WERI-Rb-1 (cell line): ENCODE results near the gene TUBGCP2.
A peak's percentile ranks its signal among the peaks of the same experiment; 100 is the strongest.

Source experiments
- DNase-seq: peaks from one replicate; pipeline ENCODE4 v3.0.0-alpha.2; 2020
- H3K27ac ChIP-seq: fragments of 250-450 bp; sonication (Bioruptor Pico); 2 replicates; pipeline ENCODE4 v1.5.1; 2020; ENCODE audit warnings: mild to moderate bottlenecking, moderate library complexity
- H3K27me3 ChIP-seq: fragments of 250-450 bp; sonication (Bioruptor Pico); 2 replicates; pipeline ENCODE4 v1.5.1; 2021; ENCODE audit warnings: mild to moderate bottlenecking, low read depth, moderate library complexity; ENCODE audit not compliant: insufficient read depth, severe bottlenecking
- H3K36me3 ChIP-seq: fragments of 250-450 bp; sonication (Bioruptor Pico); 2 replicates; pipeline ENCODE4 v1.5.1; 2020; ENCODE audit warnings: mild to moderate bottlenecking, moderate library complexity
- H3K4me3 ChIP-seq: 2 replicates; pipeline ENCODE4 v1.5.1; 2011; ENCODE audit warnings: low read depth, mild to moderate bottlenecking, control low read depth, low read length
- H3K9me3 ChIP-seq: fragments of 250-450 bp; sonication (Bioruptor Pico); 2 replicates; pipeline ENCODE4 v1.5.1; 2021; ENCODE audit warnings: mild to moderate bottlenecking, moderate library complexity; ENCODE audit not compliant: severe bottlenecking
- CTCF ChIP-seq: IDR thresholded peaks from 2 replicates; pipeline ENCODE4 v1.5.1; 2011; ENCODE audit warnings: low read depth, mild to moderate bottlenecking, control low read depth, inconsistent platforms, low read length

Gene TUBGCP2

GRCh38 chr10:133279326-133280226 lies 29.1 kb downstream of the TUBGCP2 start:
- Histone ChIP-seq H3K4me3 (no peak overlapping the region), H3K36me3 (peaks cover 27% of the 10 kb centered on the region), H3K27ac (no peak overlapping the region), H3K9me3 (no peaks in the 10 kb centered on the region), H3K27me3 (peaks cover 10% of the 10 kb centered on the region)
- no peak for TF ChIP-seq CTCF
- no peak for DNase-seq

GRCh38 chr10:133278577-133279265 lies 30.0 kb downstream of the TUBGCP2 start:
- no peak for TF ChIP-seq CTCF
- H3K9me3 ChIP-seq = no peaks in the 10 kb centered on the region
- peaks cover 10% of the 10 kb centered on the region for H3K27me3 ChIP-seq
- peaks cover 19% of the 10 kb centered on the region for H3K36me3 ChIP-seq
- DNase-seq = no peak
- H3K4me3 ChIP-seq = no peak overlapping the region
- no peak overlapping the region for H3K27ac ChIP-seq

- H3K27me3 ChIP-seq = peaks cover 10% of the 10 kb centered on the region
- no peak for TF ChIP-seq CTCF
- peaks cover 15% of the 10 kb centered on the region for H3K36me3 ChIP-seq
- no peaks in the 10 kb centered on the region for H3K9me3 ChIP-seq
- no peak for DNase-seq
- H3K4me3 ChIP-seq = no peak overlapping the region
- no peak overlapping the region for H3K27ac ChIP-seq
Observed at GRCh38 chr10:133277993-133278576, 30.6 kb downstream of the TUBGCP2 start.

GRCh38 chr10:133277277-133277992 lies 31.2 kb downstream of the TUBGCP2 start:
- Histone ChIP-seq H3K27me3 (peaks cover 10% of the 10 kb centered on the region), H3K36me3 (peaks cover 9% of the 10 kb centered on the region), H3K4me3 (no peak overlapping the region), H3K9me3 (no peaks in the 10 kb centered on the region), H3K27ac (no peak overlapping the region)
- no peak for TF ChIP-seq CTCF
- no peak for DNase-seq

- TF ChIP-seq CTCF = no peak
- Histone ChIP-seq H3K27me3 (peaks cover 10% of the 10 kb centered on the region), H3K36me3 (peaks cover 8% of the 10 kb centered on the region; the same call in 1 of the 2 replicates), H3K4me3 (peak within 1 kb of the TSS; percentile 40), H3K27ac (no peak within 1 kb of the TSS), H3K9me3 (no peaks in the 10 kb centered on the region)
- peak; percentile 73 for DNase-seq
Observed at GRCh38 chr10:133276435-133277201, 32.1 kb downstream of the TUBGCP2 start, which contains the start of gene ADAM8. Gene ADAM8, minus strand, starts transcription at chr10:133276868. Its CDS starts 51 bp downstream, at chr10:133276817.
